ENCODE results near the gene RIPPLY3. TPM values are rescaled to one million over a fixed set of nuclear protein-coding genes. Genes with fewer than 3 reads are reported as not detected.

RIPPLY3 gene, protein sequence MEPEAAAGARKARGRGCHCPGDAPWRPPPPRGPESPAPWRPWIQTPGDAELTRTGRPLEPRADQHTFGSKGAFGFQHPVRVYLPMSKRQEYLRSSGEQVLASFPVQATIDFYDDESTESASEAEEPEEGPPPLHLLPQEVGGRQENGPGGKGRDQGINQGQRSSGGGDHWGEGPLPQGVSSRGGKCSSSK
- polyA plus RNA-seq (ENCODE audit: insufficient read depth in 1 of 5, insufficient read length in 5 of 5, low replicate concordance in 1 of 5): 1 to 10 TPM; 1.4 to 2.9 (median 1.9) TPM
- long read RNA-seq, donor 1, partial matches to known transcripts: 0 of 2 reads
- long read RNA-seq, donor 1, other reads (novel, unspliced or antisense): 0 of 2 reads
- long read RNA-seq, donor 2, partial matches to known transcripts: 0 of 1 reads
- long read RNA-seq, donor 2, other reads (novel, unspliced or antisense): 0 of 1 reads
- long read RNA-seq, donor 3: 0 reads
- long read RNA-seq, donor 4, partial matches to known transcripts: 0 of 1 reads
- long read RNA-seq, donor 4, other reads (novel, unspliced or antisense): 0 of 1 reads
- long read RNA-seq, donor 5, partial matches to known transcripts: 0 of 2 reads
- long read RNA-seq, donor 5, other reads (novel, unspliced or antisense): 0 of 2 reads
- long read RNA-seq, donor 6, partial matches to known transcripts: 0 of 1 reads
- long read RNA-seq, donor 6, other reads (novel, unspliced or antisense): 0 of 1 reads
- long read RNA-seq, donor 7: 0 reads
- long read RNA-seq, donor 8, partial matches to known transcripts: 0 of 1 reads
- long read RNA-seq, donor 8, other reads (novel, unspliced or antisense): 0 of 1 reads

DNA sequence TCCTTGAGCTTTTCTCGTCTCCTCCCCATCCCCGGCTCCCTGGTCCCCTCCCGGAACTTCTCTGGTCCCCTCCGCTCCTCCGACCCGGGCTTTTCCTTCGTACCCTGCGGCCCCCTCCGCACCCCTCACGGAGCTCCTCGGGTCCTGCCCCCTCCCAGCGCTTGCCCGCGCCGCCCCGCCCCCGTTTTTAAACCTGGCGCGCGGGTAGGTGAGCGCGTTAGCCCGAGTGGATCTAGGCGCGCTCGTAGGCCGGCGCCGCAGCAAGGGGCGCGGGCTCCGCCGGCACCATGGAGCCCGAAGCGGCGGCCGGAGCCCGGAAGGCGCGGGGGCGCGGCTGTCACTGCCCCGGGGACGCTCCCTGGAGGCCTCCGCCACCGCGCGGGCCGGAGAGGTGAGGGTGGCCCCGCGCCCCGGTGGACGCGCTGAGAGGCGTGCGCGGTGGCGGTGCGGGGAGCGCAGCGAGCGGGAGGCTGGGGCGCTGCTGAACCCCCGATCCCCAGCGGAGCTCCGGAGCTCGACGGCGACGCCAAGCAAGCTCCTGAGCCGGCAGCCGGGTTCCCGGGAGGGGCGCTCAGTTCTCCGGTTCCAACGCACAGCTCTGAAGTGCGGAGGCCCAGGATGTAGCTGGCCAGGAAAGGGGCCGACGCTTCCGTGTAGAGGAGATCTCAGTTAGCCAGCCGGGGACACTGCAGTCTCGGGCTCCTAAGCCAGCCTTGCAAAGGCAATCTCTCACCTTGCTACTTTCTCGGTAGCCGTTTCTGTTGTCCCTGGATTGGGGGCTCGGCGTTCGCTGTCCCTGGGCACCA is at the start of gene RIPPLY3:
TSS of gene RIPPLY3 (plus strand) at position 217 of the 806 bp plus-strand sequence. CDS start at position 288, 71 bp downstream.
- no peak for DNase-seq

DNA sequence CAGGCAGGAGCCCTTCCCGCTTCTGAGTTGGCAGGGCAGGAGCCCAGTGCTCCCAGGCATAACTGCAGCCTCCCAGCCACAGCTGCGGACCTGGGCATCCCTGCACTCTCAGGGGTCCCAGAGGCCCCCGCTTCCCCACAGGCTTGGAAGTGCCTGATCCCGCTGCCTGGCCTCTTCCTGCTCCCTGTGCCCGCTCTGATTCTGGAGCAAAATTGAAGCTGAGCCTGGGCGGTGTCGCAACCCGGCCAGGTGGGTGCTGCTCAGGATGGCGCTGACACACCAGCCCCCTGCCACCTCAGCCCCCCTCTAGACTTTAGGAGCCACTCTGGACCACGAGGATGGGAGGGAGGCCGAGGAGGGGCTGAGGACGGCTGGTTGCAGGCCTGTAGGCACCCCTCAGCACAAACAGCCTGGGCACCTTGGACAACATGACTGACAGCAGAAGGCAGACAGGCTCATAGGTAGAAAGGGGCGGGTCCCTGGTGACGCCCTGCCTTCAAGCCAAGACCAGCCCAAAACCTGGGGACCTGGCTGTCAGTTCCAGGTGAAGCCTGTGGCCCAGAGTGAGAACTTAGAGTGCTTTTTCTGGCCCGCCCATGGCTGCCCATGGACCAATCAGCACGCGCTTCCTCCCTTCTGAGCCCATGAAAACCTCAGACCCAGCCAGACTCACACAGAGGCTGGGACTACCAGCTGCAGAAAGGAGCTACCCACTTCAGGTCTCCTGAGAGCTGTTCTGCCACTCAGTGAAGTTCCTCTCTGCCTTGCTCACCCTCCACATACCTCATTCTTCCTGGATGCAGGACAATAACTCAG is 47.3 kb upstream of the RIPPLY3 start:
- DNase-seq: no peak

DNA sequence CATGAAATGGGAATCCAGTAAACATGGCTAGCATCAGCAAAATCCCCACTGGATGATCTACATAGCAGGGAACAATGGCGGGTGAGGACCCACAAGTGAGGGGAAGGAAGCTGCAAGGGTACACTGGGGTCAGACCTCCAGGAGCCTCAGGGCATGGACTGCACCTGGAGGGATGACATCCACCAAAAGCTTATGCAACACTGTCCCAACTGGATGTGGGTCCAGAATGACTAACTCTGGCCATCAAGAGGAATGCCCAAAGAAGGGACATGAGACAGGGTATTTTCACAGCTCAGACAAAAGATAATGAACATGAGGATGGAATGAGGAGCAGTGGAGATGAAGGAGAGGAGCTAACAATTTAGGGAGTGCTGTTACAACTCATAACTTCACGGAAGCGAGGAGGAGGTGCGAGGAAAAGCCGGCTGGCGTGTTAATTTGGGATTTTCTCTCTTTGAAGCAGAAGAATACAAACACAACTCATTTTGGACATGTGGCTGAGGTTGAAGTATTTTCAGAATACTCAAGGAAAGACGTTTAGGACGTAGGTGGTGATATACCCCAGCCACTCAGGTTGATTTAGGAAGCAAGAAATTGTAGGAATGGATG is 45.7 kb upstream of the RIPPLY3 start:
- no peak for DNase-seq

DNA sequence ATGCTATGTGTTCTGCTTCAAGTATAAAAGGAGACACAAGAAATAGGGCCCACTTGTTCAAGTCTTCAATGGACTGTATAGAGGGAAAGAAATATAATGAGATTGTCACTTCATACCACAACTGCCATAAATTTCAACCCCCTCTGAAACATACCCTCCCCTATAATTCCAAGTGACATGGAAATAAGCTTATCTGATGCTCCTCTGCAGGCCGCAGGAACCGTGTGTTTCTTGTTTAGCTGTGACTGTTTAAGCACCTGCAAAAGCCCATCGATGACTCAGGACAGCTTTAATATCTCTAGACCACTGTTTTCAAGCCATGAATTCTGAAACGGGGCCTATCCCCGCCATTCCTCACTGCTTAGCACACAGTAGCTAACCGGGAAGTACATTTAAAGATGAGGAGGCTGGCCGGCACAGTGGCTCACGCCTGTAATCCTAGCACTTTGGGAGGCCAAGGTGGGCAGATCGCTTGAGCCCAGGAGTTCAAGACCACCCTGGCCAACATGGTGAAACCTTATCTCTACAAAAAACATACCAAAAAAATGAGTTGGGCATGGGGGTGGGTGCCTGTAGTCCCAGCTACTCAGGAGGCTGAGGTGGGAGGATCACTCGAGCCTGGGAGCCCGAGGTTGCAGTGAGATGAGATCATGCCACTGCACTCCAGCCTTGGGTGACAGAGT is 44.3 kb upstream of the RIPPLY3 start:
- no peak for DNase-seq

DNA sequence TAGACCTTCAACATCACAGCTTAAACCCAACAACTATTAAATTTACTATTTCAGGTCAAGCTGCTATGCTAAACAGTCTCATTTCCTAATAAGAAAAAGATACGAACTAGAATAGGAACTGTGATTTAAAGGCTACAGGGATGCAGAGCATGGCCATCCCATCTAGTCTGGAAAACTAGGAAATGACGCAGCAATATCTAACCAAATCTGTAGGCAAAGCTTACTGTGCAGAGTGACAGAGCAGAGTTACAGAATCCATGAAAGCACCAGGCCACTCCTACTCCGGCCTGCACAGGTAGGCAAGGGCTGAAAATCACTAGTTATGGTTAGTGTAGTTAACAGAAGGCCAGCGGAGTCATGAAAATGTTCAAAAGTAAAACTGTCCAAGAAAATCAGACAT is 42.1 kb upstream of the RIPPLY3 start:
- DNase-seq: no peak

DNA sequence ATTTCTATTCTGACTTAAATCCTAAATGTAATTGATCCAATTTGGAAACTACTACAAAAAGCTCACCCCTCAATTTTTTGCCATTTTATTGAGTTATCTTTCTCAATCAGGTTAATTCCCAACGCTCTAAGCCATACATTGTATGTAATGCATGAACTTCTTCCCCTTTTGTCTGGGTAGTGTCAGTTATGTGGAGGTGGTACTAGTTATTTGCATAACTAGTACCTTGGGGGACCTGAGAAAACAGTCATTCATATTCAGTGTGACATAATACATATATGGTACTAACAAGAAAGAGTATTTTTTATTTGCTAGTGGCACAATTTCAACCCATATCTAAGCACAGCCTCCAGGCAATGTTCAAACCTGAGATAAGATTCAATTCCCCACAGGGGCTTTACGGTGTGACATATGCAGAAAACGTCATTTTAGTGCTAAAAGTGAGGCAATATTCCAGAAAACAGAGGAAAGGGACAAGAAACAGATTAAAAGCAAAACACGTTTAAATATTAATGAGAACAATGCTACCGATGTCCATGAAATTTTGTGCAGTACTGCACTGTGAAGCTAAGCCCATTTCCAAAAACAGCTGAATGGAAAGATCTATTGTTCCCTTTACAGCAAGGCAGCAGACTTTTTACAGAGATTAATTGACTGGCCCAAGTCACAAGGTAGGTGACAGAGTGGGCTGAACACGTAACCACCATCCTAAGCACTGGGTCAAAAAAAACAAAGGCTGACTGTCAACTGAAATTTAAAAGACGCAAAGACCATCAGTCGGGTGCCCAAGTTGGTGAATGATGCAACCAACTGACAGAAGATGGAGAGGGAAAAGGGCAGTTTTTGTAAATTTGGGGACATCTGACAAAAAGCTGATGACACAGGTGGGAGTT is 41.4 kb upstream of the RIPPLY3 start:
- no peak for DNase-seq

DNA sequence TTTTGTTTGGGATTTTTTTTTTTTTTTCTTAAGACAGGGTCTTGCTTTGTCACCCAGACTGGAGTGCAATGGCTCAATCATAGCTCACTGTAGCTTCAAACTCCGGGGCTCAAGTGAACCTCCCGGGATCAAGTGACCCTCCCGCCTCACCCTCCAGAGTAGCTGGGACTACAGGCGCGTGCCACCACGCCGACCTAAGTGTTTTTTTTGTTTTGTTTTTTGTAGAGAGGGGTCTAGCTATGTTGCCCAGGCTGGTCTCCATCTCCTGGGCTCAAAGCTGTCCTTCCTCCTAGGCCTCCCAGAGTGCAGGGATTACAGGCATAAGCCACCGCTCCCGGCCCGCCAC is 40.8 kb upstream of the RIPPLY3 start:
- no peak for DNase-seq

DNA sequence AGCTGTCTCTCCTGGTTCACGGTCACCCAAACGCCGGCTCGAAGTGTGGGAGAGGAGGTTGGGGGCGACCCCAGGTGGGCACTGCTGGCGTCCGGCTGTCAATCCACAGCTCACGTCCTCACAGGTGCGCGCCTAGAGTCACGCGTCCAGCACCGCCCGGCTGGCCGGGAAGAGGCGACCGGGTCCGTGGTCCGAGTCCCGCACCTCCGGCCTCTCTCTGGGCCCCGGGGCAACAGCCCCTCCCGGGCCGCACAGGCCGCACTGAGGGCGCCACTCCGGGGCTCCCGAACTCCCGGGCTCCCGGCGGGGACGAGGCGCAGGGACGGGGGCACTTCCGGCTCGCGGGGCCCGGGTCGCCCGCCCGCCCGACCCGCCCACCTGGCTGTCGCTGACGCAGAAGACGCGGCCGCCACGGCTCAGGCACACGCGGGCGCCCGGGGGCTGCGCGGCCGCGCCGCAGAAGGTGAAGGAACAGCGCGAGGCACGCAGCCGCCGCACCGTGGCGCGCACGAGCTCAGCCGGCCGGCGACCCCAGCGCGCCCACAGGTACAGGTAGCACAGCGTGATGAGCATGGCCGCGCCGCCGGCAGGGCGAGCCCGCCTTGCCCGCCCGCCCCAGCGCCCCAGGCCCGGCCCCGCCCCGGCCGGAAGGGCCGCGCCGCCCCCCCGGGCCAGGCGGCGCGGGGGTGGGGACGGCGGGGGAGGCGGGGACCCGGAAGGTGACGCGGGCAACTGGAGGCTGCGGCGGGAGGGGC is 40.3 kb upstream of the RIPPLY3 start, which contains the start of gene HLCS:
TSS of gene HLCS (minus strand) at position 604 of the 755 bp plus-strand sequence. CDS start at position 573, 31 bp downstream.
- DNase-seq: no peak

DNA sequence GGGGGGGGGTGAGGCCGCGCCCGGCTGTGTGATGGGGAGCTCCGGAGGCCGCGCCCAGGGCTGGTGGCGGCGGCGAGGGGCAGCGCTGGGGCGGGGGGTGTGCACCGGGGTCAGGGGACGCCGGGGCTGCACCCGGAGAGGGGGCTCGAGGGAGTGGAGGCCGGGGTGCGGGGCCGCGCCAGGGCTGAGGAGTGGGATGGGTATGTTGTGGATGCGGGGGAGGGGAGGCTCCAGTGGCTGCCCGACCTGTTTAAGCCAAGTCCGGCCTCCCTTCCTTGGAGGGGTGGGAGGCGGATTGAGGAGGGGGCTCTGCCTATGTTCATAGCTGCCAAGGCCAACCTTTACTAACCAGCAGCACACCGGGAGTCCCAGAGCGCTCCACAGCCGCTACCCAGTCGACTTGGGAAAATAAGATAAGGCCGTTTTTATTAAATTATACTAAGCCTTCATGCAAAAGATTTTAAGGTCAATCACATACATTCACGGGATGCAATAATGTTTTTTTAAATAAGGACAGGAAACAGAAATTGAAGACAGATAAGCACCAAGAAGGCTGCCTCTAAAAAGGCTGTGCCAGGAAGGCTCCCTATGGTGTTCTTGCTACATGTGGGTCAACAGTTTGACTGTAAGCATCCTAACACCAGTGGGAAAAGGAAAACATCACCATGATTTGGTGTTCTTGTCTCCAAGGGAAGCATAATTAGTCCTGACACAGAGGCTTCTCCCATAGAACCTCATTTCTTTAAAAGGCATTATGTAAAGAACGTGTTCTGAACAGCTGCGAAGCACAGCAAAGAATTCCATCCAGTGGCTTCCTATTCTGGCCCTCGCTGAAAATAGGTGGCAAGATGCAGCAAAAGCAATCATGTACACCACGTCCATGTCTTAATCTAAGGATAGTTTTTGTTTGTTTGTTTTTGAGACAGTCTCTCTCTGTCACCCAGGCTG is 39.4 kb upstream of the RIPPLY3 start:
- DNase-seq: no peak

DNA sequence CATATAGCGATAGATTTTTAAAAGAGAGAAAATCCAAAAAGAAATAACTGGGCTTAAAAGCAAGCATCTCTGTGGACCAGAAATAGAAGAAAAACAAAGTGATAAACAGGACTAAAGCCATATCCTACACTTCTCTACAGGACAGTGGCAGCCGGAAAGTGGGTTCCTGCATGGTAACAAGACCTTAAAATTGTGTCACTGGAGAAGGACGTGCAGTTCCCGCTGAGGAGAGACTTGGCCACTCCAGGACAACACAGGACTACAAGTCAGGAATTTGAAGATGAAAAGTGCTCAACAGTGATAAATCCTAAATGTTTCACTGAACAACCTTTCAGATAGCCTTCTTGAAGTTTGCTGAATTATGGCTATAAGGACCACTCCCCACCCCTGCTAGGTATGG is 38.1 kb upstream of the RIPPLY3 start:
- no peak for DNase-seq

DNA sequence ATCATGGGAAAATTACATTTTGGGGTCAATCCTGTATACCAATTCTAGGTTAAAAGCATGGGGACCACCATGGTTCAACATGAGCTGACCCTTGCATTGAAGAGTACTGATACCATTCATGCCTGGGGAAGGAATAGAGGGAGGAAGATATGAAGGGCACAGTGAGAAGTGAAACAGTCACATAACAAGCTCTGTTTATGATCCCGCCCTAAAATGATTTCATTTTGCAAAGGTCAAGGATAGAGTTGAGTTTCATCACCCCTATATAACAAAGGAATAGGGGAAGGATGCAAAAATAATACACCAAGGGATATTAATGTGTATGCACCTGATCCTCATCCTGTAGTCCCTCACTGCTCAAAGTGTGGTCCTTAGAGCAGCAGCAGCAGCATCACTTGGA is 37.5 kb upstream of the RIPPLY3 start:
- DNase-seq: no peak

DNA sequence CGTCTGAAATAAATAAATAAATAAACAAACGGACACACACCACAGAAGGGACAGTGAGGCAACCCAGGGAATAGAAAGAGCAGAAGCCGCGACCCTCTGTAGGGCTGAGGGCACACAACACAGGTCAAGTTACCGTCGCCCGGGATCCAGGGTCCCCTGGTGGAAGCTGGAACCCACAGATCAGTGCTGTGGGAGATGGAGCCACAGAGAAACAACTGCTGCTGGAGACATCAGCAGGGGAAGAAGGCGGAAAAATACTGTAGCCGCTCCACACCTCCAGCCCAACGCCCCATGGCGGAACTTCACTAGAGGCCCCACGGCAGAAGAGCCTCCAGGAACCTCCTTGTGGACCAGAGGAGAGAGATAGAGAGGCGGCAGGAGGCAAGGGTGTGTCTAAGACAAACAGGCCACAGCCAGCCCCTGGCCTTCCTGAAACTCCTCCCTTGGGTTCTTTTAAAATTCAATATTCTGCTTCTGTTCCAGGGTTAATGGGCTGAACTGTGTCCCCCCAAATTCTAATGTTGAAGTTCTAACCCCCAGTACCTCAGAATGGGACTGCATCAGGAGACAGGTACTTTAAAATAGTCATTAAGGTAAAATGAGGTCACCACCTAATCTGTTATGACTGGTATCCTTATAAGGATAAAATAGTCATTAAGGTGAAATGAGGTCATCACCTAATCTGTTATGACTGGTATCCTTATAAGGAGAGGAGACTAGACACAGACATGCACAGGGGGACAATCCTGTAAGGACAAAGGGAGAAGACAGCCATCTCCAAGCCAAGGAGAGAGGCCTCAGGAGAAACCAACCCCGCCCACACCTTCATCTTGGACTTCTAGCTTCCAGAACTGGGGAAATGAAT is 32.3 kb upstream of the RIPPLY3 start:
- no peak for DNase-seq

DNA sequence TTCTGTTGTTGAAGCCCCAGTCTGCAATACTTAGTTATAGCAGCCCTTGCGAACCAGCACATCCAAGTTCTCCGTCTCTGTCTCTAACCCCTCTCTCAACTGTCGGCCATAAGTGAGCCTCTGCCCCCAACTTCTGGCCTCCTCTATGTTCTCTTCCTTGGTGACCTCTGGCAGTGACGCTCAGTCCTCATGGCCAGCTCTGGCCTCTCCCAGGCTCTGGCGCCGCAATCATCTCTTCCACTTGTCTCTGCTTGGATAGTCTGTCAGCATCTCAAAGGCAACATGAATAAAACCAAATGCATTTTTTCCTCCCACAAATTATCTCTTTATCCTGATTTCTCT is 31.7 kb upstream of the RIPPLY3 start:
- no peak for DNase-seq

DNA sequence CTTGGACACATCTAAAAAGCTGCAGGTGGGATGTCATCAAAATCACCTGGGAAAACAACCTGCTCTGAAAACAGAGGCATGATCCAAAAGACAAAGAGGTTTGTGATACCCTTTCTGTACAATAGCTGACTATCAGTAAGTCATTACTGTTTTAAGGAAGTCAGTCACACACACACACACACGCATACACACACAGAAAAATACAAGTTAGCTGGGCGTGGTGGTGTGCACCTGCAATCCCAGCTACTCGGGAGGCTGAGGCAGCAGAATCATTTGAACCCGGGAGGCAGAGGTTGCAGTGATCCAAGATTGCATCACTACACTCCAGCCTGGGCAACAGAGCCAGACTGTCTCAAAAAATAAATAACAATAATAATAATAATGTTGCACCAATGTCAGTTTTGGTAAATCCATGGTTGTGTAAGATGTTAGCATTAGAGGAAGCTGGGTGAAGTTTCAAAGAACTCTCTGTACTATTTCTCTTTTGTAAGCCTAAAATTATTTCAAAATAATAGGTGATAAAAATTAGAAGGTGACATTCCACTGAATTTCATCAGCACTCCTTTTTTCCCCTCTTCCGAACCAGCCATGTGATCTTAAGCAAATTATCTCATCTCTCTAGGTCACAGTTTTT is 30.2 kb upstream of the RIPPLY3 start:
- DNase-seq: no peak

DNA sequence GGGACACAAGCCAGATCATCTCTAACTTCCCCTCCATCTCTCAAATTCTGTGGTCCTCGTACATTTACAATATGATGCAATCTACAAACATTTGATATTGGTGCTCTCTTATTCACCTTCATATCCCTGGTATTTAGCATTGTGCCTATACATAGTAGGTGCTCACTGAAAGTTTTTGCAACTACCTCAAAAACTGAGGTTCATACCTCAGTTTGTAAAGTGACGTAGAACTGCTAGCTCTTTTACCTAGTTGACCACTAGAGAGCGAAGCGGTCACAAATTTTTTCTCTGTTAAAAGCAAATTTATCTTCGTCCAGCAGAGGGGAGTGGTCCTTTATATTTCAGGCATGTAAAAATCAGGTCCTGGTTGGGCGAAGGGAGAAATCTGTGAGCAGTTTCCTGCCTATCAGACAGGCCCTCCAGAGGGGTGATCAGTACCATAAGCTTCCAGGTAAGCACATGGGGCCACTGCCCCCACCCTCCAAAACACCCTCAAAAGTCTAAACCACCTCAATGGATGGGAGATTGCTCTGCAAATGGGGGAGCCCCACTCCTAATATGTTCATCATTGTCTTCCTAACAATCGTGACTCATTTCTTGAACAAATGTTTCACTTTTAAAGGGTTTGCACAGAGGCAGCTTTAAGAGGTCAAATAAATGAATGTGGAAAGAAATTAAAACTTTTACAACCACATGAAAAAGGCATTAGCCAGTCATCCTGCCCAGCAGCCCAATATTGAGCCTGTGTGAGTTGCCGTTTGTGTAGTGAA is 29.4 kb upstream of the RIPPLY3 start:
- DNase-seq: peak in 1 of 2 donors; percentile 64
